ENCODE results near the gene DRD3. TPM values are rescaled to one million over a fixed set of nuclear protein-coding genes. Genes with fewer than 3 reads are reported as not detected.

Gene DRD3
- total RNA-seq, 1 experiment from 2014 or later = not detected

DNA sequence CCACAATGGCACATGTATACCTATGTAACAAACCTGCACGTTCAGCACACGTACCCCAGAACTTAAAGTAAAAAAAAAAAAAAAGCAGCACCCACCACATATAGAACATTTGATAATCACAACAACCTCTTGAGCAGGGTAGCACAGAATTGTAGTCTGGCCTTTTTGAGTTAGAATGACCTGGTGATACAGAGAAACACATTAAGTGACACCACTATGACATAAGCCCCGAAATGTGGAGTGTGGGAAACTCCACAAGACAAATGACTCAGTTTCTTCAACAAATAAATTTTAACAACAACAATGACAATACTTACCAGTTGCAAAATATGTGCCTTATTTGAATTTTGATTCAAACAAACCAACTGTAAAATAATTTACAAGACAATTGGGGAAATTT is 46.4 kb downstream of the DRD3 start:
- Histone ChIP-seq H3K27ac (ENCODE audit: insufficient read length, low read depth, low read length) (no peak overlapping the region), H3K9ac (ENCODE audit: extremely low read depth, insufficient read length, low read length) (no peak overlapping the region), H3K27me3 (ENCODE audit: insufficient read depth, low read length) (no peaks in the 10 kb centered on the region), H4K20me1 (ENCODE audit: control insufficient read depth, insufficient read depth, insufficient read length) (no peaks in the 10 kb centered on the region), H3K14ac (ENCODE audit: insufficient read depth, low read length) (no peak overlapping the region), H2BK5ac (ENCODE audit: insufficient read length, low read length) (no peak overlapping the region), H3K23me2 (ENCODE audit: insufficient read length, low read depth, low read length, poor library complexity, severe bottlenecking) (no peaks in the 10 kb centered on the region), H2BK20ac (ENCODE audit: low read depth, low read length, poor library complexity, severe bottlenecking) (no peak overlapping the region), H3K23ac (ENCODE audit: insufficient read length, low read depth, low read length) (no peak overlapping the region), H2BK15ac (ENCODE audit: low read depth, low read length) (no peak overlapping the region), H3K18ac (ENCODE audit: insufficient read length, low read depth, low read length) (no peak overlapping the region), H2BK120ac (ENCODE audit: low read depth, low read length, poor library complexity, severe bottlenecking) (no peak overlapping the region), H4K8ac (replicated peaks; ENCODE audit: insufficient read length, low read depth, low read length) (no peak overlapping the region), H2AK5ac (ENCODE audit: insufficient read length, low read length) (no peak overlapping the region), H2BK12ac (ENCODE audit: insufficient read length, low read depth, low read length) (no peak overlapping the region), H3K56ac (ENCODE audit: insufficient read length, low read depth, low read length) (no peak overlapping the region), H4K91ac (ENCODE audit: insufficient read length, low read depth, low read length) (no peak overlapping the region), H3K79me1 (ENCODE audit: insufficient read depth, low read depth, low read length, poor library complexity, severe bottlenecking) (no peaks in the 10 kb centered on the region), H3K4me2 (ENCODE audit: insufficient read depth, insufficient read length, low read length) (no peak overlapping the region), H3K4me1 (ENCODE audit: insufficient read depth, low read length) (no peaks in the 10 kb centered on the region), H3T11ph (ENCODE audit: low read length) (no peak overlapping the region), H3K79me2 (ENCODE audit: insufficient read depth, low read length) (no peaks in the 10 kb centered on the region), H2AFZ (ENCODE audit: low read length) (no peak overlapping the region), H4K5ac (ENCODE audit: insufficient read length, low read depth, low read length) (no peak overlapping the region), H3K9me3 (ENCODE audit: control insufficient read depth, low read depth, low read length) (no peaks in the 10 kb centered on the region), H3K4ac (ENCODE audit: low read depth, low read length) (no peak overlapping the region)
- 0 out of 4 replicates have a peak, but pooled peaks cover 0 to 2% of the 10 kb centered on the region in 2 experiments for H3K4me1 Mint-ChIP-seq
- no peak overlapping the region for H3K27ac Mint-ChIP-seq
- TF ChIP-seq, protein P1, sequence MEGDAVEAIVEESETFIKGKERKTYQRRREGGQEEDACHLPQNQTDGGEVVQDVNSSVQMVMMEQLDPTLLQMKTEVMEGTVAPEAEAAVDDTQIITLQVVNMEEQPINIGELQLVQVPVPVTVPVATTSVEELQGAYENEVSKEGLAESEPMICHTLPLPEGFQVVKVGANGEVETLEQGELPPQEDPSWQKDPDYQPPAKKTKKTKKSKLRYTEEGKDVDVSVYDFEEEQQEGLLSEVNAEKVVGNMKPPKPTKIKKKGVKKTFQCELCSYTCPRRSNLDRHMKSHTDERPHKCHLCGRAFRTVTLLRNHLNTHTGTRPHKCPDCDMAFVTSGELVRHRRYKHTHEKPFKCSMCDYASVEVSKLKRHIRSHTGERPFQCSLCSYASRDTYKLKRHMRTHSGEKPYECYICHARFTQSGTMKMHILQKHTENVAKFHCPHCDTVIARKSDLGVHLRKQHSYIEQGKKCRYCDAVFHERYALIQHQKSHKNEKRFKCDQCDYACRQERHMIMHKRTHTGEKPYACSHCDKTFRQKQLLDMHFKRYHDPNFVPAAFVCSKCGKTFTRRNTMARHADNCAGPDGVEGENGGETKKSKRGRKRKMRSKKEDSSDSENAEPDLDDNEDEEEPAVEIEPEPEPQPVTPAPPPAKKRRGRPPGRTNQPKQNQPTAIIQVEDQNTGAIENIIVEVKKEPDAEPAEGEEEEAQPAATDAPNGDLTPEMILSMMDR (conservative IDR thresholded peaks at IDR 0.05) = no peak
- no peaks in the 10 kb centered on the region for H3K9me3 Mint-ChIP-seq
- no peak for DNase-seq
- no CpG with 5 or more reads among the region's 3 CpGs for WGBS (ENCODE audit: extremely low coverage, insufficient read length, low lambda C conversion rate)
- H3K4me3 Mint-ChIP-seq = no peak overlapping the region
- H3K36me3 Mint-ChIP-seq (ENCODE audit: insufficient read depth in 1 of 3, low read depth in 3 of 3) = no peaks in the 10 kb centered on the region; a peak in 1 of 7 replicates
- H3K27me3 Mint-ChIP-seq (ENCODE audit: low read depth) = no peaks in the 10 kb centered on the region

Measured in H9 (cell line).